ENCODE results near the gene HHAT. TPM values are rescaled to one million over a fixed set of nuclear protein-coding genes. Genes with fewer than 3 reads are reported as not detected.
A peak's percentile ranks its signal among the peaks of the same experiment; 100 is the strongest.

Gene HHAT
- total and polyA plus RNA-seq, 4 donors = 1.2 to 11.3 (median 3.8) TPM

GRCh38 chr1:210358626-210359025 lies 29.9 kb downstream of the HHAT start:
- TF ChIP-seq CTCF (IDR thresholded peaks at IDR 0.05; ENCODE audit: control extremely low read depth, extremely low read depth) = no peak
- Histone ChIP-seq H3K27me3 (ENCODE audit: control insufficient read depth in 3 of 3, insufficient read depth in 3 of 3, low read length in 2 of 3) (no peaks in the 10 kb centered on the region), H3K4me3 (no peak overlapping the region), H3K4me1 (ENCODE audit: control insufficient read depth in 5 of 5, insufficient read depth in 5 of 5, low read length in 5 of 5) (peaks cover 0 to 3% (median 0%) of the 10 kb centered on the region in 5 donors), H3K9ac (ENCODE audit: insufficient read depth in 1 of 2, low read length in 2 of 2) (no peak overlapping the region), H3K9me3 (ENCODE audit: control insufficient read depth in 4 of 4, insufficient read depth in 3 of 4, low read length in 3 of 4) (no peaks in the 10 kb centered on the region), H3K27ac (ENCODE audit: low read depth in 1 of 2, low read length in 1 of 2) (no peak overlapping the region), H3K36me3 (ENCODE audit: control insufficient read depth in 4 of 4, insufficient read depth in 4 of 4, low read length in 4 of 4) (no peaks in the 10 kb centered on the region)
- WGBS, 2 donors = 59 to 69% methylated on average over 3 of the region's 3 CpGs
- no peak for DNase-seq
- ATAC-seq (ENCODE audit: insufficient read depth, low FRiP score) = no peak

GRCh38 chr1:210359255-210359654 lies 30.6 kb downstream of the HHAT start:
- no peak for DNase-seq
- no peak overlapping the region for H3K4me3 ChIP-seq
- no peaks in the 10 kb centered on the region for H3K9me3 ChIP-seq (ENCODE audit: control insufficient read depth in 4 of 4, insufficient read depth in 3 of 4, low read length in 3 of 4)
- TF ChIP-seq CTCF (IDR thresholded peaks at IDR 0.05; ENCODE audit: control extremely low read depth, extremely low read depth) = no peak
- H3K27me3 ChIP-seq (ENCODE audit: control insufficient read depth in 3 of 3, insufficient read depth in 3 of 3, low read length in 2 of 3) = no peaks in the 10 kb centered on the region
- 89 to 93% methylated on average over 3 of the region's 3 CpGs for WGBS, 2 donors
- H3K9ac ChIP-seq (ENCODE audit: insufficient read depth in 1 of 2, low read length in 2 of 2) = no peak overlapping the region
- H3K27ac ChIP-seq (ENCODE audit: low read depth in 1 of 2, low read length in 1 of 2) = no peak overlapping the region
- H3K36me3 ChIP-seq (ENCODE audit: control insufficient read depth in 4 of 4, insufficient read depth in 4 of 4, low read length in 4 of 4) = no peaks in the 10 kb centered on the region
- no peak for ATAC-seq (ENCODE audit: insufficient read depth, low FRiP score)
- H3K4me1 ChIP-seq (ENCODE audit: control insufficient read depth in 5 of 5, insufficient read depth in 5 of 5, low read length in 5 of 5) = peaks cover 0 to 3% (median 0%) of the 10 kb centered on the region in 5 donors

GRCh38 chr1:210360852-210361477 lies 32.3 kb downstream of the HHAT start:
- Histone ChIP-seq H3K4me3 (no peak overlapping the region), H3K9ac (ENCODE audit: insufficient read depth in 1 of 2, low read length in 2 of 2) (no peak overlapping the region), H3K27me3 (ENCODE audit: control insufficient read depth in 3 of 3, insufficient read depth in 3 of 3, low read length in 2 of 3) (no peaks in the 10 kb centered on the region), H3K36me3 (ENCODE audit: control insufficient read depth in 4 of 4, insufficient read depth in 4 of 4, low read length in 4 of 4) (no peaks in the 10 kb centered on the region), H3K9me3 (ENCODE audit: control insufficient read depth in 4 of 4, insufficient read depth in 3 of 4, low read length in 3 of 4) (no peaks in the 10 kb centered on the region), H3K27ac (ENCODE audit: low read depth in 1 of 2, low read length in 1 of 2) (no peak overlapping the region), H3K4me1 (ENCODE audit: control insufficient read depth in 5 of 5, insufficient read depth in 5 of 5, low read length in 5 of 5) (peaks cover 0 to 3% (median 0%) of the 10 kb centered on the region in 5 donors)
- 57 to 65% methylated on average over 10 of the region's 10 CpGs for WGBS, 2 donors
- ATAC-seq (ENCODE audit: insufficient read depth, low FRiP score) (no peak), DNase-seq (peak in 2 of 3 donors; percentile 56 to 71)
- TF ChIP-seq CTCF (IDR thresholded peaks at IDR 0.05; ENCODE audit: control extremely low read depth, extremely low read depth) = peak; percentile 42

GRCh38 chr1:210361665-210362064 lies 33.0 kb downstream of the HHAT start:
- no peak for TF ChIP-seq CTCF (IDR thresholded peaks at IDR 0.05; ENCODE audit: control extremely low read depth, extremely low read depth)
- Histone ChIP-seq H3K9ac (ENCODE audit: insufficient read depth in 1 of 2, low read length in 2 of 2) (no peak overlapping the region), H3K27ac (ENCODE audit: low read depth in 1 of 2, low read length in 1 of 2) (no peak overlapping the region), H3K4me3 (no peak overlapping the region), H3K9me3 (ENCODE audit: control insufficient read depth in 4 of 4, insufficient read depth in 3 of 4, low read length in 3 of 4) (no peaks in the 10 kb centered on the region), H3K4me1 (ENCODE audit: control insufficient read depth in 5 of 5, insufficient read depth in 5 of 5, low read length in 5 of 5) (peaks cover 0 to 3% (median 0%) of the 10 kb centered on the region in 5 donors), H3K27me3 (ENCODE audit: control insufficient read depth in 3 of 3, insufficient read depth in 3 of 3, low read length in 2 of 3) (no peaks in the 10 kb centered on the region), H3K36me3 (ENCODE audit: control insufficient read depth in 4 of 4, insufficient read depth in 4 of 4, low read length in 4 of 4) (no peaks in the 10 kb centered on the region)
- 92 to 93% methylated on average over 4 of the region's 4 CpGs for WGBS, 2 donors
- no peak for ATAC-seq (ENCODE audit: insufficient read depth, low FRiP score)
- DNase-seq = no peak
